Adrenal gland (tissue), 19 donors: ENCODE results near the gene KRTAP4-5. TPM values are rescaled to one million over a fixed set of nuclear protein-coding genes. Genes with fewer than 3 reads are reported as not detected.
"Not testable (repeated sequence)": the region's sequence is repeated elsewhere in the genome, so short reads cannot be mapped to it uniquely, and the experiment has no call there.

Source experiments
- DNase-seq, 7 donors: peaks; one replicate each; pipeline ENCODE4 v3.0.0-alpha.2; 2019 to 2020
- H3K27ac ChIP-seq, 5 donors: fragments of 200-600 bp; sonication (generic) in 4 of 5; 1 replicate in 3 of 5; 2 replicates in 2 of 5; pipeline versions ENCODE4 v1.5.1 to v1.8.0; 2016 to 2020; ENCODE audit warnings: mild to moderate bottlenecking in 1 of 5
- H3K27me3 ChIP-seq: fragments of 200-600 bp; 2 replicates; pipeline ENCODE4 v1.8.0; 2021
- H3K36me3 ChIP-seq, 2 donors: fragments of 200-600 bp; replicated peaks in 1 of 2; 1 replicate in 1 of 2; 2 replicates in 1 of 2; pipeline versions ENCODE4 v1.5.1 to v1.8.0; 2018 to 2022
- H3K4me1 ChIP-seq, 2 donors: fragments of 200-600 bp; replicated peaks in 1 of 2; 1 replicate in 1 of 2; 2 replicates in 1 of 2; pipeline versions ENCODE4 v1.5.1 to v1.8.0; 2018 to 2021
- H3K4me3 ChIP-seq, 4 donors: fragments of 200-600 bp; sonication (generic) in 3 of 4; one replicate each; pipeline ENCODE4 v1.5.1; 2016 to 2018
- H3K9me3 ChIP-seq, 3 donors: fragments of 200-600 bp; sonication (generic) in 1 of 3; replicated peaks in 1 of 3; 1 replicate in 2 of 3; 2 replicates in 1 of 3; pipeline versions ENCODE4 v1.5.1 to v1.8.0; 2016 to 2021
- POLR2A ChIP-seq, 2 donors: fragments of 450-650 bp; IDR thresholded peaks; one replicate each; pipeline ENCODE4 v1.6.1; 2017; ENCODE audit warnings: antibody characterized with exemption in 2 of 2, mild to moderate bottlenecking in 2 of 2, moderate library complexity in 1 of 2
- WGBS, 4 donors: extraction: QIAGEN DNeasy Blood & Tissue Kit in 2 of 4; methylation state at CpG; one replicate each; pipeline versions ENCODE4 v1.1.5 to v1.1.7; 2013 to 2017; 5-methylcytosine and 5-hydroxymethylcytosine counted together
- intact Hi-C, 2 donors: fragments of 100-400 bp; cut with DNase I; formaldehyde crosslinking; loops; one replicate each; pipeline versions ENCODE4 v1.14.1 to v1.15.0; 2022 to 2023
- long read RNA-seq, 10 donors: library from polyadenylated mRNA in 3 of 10; unstranded in 2 of 10; stranded (forward) in 1 of 10; transcript quantifications; one replicate each; pipeline ENCODE4 v2.0.0 and lab custom pipeline, GENCODE V29; 2021 to 2026
- polyA plus RNA-seq, 3 donors: library from polyadenylated mRNA; stranded (reverse); fragments of 200-250 nt in 2 of 3; fragments of 350-450 nt in 1 of 3; fragmentation: Illumina TruSeq in 1 of 3; extraction: RNeasy Lipid Tissue Mini Kit (QIAGEN cat#74804) in 1 of 3; gene quantifications; one replicate each; pipeline ENCODE4 v1.2.3, GENCODE V29; 2013 to 2014
- total RNA-seq, 9 donors: library from RNA; depleted of rRNA in 4 of 9; stranded (reverse); fragments of >200 nt in 4 of 9; fragments of 120-200 nt in 1 of 9; fragmentation: NEBNext Ultra II Directional in 1 of 9; extraction: Animal tissue kit (Norgen Biotek cat#: 25700) in 1 of 9; gene quantifications; one replicate each; pipeline versions ENCODE4 v1.1.0 to v1.2.4, GENCODE V29; 2013 to 2023
- TF ChIP-seq, protein P1 (sequence below), 6 experiments: fragments of 450-650 bp in 4 of 6; fragments of 200-600 bp in 2 of 6; sonication (generic) in 1 of 6; IDR thresholded peaks; 1 replicate in 5 of 6; 2 replicates in 1 of 6; pipeline versions ENCODE4 v1.5.1 to v1.8.0; 2016 to 2021; ENCODE audit warnings: antibody characterized with exemption in 6 of 6, mild to moderate bottlenecking in 2 of 6, moderate library complexity in 1 of 6
- donor health status: healthy with polysubstance abuse.
- donor health status: Bipolar disorder and iron deficiency.
- donor health status: DM: yes; HTN: yes; CAD: no.
- donor health status: DM: no; HTN: no; CAD: no.
- donor health status: DM: no; HTN: no; CAD: no.
- donor health status: DM: yes; HTN: yes; CAD: no.

Gene KRTAP4-5
- not detected for total RNA-seq
- polyA plus RNA-seq = not detected
- long read RNA-seq, donor 1 = 0 reads
- long read RNA-seq, donor 2 = 0 reads
- long read RNA-seq, donor 3 = 0 reads
- long read RNA-seq, donor 4 = 0 reads
- long read RNA-seq, donor 5 = 0 reads
- long read RNA-seq, donor 6 = 0 reads
- long read RNA-seq, donor 7 = 0 reads
- long read RNA-seq, donor 8 = 0 reads
- long read RNA-seq, donor 9 = 0 reads
- long read RNA-seq, donor 10 = 0 reads

DNA sequence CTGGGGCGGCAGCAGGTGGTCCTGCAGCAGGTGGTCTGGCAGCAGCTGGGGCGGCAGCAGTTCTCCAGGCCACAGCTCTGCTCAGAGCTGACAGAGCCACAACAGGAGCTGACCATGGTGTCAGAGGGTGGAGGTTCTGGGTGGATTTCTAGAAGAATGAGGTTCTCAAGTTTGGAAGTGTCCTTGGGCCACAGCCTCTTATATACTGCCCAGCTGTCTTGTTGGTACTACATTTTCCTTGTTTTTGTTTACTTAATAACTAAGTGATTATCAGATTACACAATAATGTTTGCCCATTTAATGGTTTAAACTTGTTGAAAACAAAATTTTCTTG, at the start of gene KRTAP4-5:
Gene KRTAP4-5, minus strand, starts transcription at position 174 of the 334 bp plus-strand sequence. Its CDS starts 58 bp downstream, at position 116.
- H3K9me3 ChIP-seq = no peaks in the 10 kb centered on the region
- intact Hi-C loops = no loop called here
- TF ChIP-seq, protein P1, sequence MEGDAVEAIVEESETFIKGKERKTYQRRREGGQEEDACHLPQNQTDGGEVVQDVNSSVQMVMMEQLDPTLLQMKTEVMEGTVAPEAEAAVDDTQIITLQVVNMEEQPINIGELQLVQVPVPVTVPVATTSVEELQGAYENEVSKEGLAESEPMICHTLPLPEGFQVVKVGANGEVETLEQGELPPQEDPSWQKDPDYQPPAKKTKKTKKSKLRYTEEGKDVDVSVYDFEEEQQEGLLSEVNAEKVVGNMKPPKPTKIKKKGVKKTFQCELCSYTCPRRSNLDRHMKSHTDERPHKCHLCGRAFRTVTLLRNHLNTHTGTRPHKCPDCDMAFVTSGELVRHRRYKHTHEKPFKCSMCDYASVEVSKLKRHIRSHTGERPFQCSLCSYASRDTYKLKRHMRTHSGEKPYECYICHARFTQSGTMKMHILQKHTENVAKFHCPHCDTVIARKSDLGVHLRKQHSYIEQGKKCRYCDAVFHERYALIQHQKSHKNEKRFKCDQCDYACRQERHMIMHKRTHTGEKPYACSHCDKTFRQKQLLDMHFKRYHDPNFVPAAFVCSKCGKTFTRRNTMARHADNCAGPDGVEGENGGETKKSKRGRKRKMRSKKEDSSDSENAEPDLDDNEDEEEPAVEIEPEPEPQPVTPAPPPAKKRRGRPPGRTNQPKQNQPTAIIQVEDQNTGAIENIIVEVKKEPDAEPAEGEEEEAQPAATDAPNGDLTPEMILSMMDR (IDR thresholded peaks at IDR 0.05) = no peak
- TF ChIP-seq POLR2A (IDR thresholded peaks at IDR 0.05) = no peak
- no peak for DNase-seq
- H3K27ac ChIP-seq = no peak within 1 kb of the TSS
- 29 to 90% (median 71%) methylated on average over 1 to 2 of the region's 2 CpGs for WGBS, 4 donors
- no peaks in the 10 kb centered on the region for H3K4me1 ChIP-seq
- no peak within 1 kb of the TSS for H3K4me3 ChIP-seq
- no peaks in the 10 kb centered on the region for H3K36me3 ChIP-seq
- peaks cover 6% of the 10 kb centered on the region for H3K27me3 ChIP-seq

DNA sequence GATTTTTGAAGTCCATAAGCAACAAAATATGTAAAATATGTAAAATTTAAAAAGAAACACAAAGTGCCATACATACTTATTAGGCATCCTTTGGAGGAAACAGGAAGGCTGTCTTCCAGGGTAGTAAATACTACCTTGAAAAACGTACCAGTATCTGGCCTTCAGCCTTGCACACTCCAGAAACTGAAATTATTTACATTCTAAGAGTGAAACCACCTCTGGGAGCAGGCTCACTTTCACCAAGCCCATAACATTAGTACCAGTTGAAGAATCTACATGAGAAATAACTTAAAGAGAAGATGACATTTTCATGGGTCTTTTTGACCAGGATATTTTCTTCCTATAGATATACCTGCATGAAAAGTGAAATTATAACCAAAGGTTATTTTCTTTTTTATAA, 46.4 kb upstream of the KRTAP4-5 start:
- intact Hi-C loops = no loop called here
- no peaks in the 10 kb centered on the region for H3K27me3 ChIP-seq
- H3K27ac ChIP-seq = no peak overlapping the region
- no peak for DNase-seq
- TF ChIP-seq, protein P1 (IDR thresholded peaks at IDR 0.05) = no peak
- no peak for TF ChIP-seq POLR2A (IDR thresholded peaks at IDR 0.05)
- 19 to 35% (median 26%) methylated on average over 1 of the region's 1 CpG for WGBS, 4 donors
- no peak overlapping the region for H3K4me3 ChIP-seq
- H3K9me3 ChIP-seq = no peaks in the 10 kb centered on the region
- no peaks in the 10 kb centered on the region for H3K36me3 ChIP-seq
- H3K4me1 ChIP-seq = no peaks in the 10 kb centered on the region

DNA sequence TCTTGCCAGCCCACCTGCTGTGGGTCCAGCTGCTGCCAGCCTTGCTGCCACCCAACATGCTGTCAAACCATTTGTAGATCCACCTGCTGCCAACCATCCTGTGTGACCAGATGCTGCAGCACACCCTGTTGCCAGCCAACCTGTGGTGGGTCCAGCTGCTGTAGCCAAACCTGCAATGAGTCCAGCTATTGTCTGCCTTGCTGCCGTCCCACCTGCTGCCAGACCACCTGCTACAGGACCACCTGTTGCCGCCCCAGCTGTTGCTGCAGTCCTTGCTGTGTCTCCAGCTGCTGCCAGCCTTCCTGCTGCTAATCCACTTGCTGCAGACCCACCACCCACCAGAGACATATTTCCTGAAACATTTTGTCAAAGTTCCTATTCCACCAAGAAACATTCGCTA, 40.7 kb upstream of the KRTAP4-5 start:
- intact Hi-C loops = no loop called here
- 72 to 85% (median 84%) methylated on average over 2 to 3 of the region's 3 CpGs for WGBS, 4 donors
- no peak for TF ChIP-seq POLR2A (IDR thresholded peaks at IDR 0.05)
- TF ChIP-seq, protein P1 (IDR thresholded peaks at IDR 0.05) = no peak

DNA sequence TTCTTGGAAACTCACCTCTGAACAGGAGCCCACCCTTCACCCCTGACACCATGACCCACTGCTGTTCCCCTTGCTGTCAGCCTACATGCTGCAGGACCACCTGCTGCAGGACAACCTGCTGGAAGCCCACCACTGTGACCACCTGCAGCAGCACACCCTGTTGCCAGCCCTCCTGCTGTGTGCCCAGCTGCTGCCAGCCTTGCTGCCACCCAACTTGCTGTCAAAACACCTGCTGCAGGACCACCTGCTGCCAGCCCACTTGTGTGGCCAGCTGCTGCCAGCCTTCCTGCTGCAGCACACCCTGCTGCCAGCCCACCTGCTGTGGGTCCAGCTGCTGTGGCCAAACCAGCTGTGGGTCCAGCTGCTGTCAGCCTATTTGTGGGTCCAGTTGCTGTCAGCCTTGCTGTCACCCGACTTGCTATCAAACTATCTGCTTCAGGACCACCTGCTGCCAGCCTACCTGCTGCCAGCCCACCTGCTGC, 40.3 kb upstream of the KRTAP4-5 start, which contains the start of gene KRTAP9-1:
Gene KRTAP9-1, plus strand, starts transcription at position 51 of the 482 bp plus-strand sequence. Its CDS starts 0 bp downstream, at position 51.
- intact Hi-C loops, H3K4me1 ChIP-seq: not testable (repeated sequence)

More for the DNA sequence above, 40.7 kb upstream of the KRTAP4-5 start:
- no peaks in the 10 kb centered on the region for H3K27me3 ChIP-seq
- H3K4me1 ChIP-seq = no peaks in the 10 kb centered on the region
- DNase-seq = no peak
- H3K9me3 ChIP-seq = peaks cover 0 to 3% (median 0%) of the 10 kb centered on the region in 3 donors
- no peak overlapping the region for H3K4me3 ChIP-seq
- H3K27ac ChIP-seq = no peak overlapping the region
- H3K36me3 ChIP-seq = no peaks in the 10 kb centered on the region

DNA sequence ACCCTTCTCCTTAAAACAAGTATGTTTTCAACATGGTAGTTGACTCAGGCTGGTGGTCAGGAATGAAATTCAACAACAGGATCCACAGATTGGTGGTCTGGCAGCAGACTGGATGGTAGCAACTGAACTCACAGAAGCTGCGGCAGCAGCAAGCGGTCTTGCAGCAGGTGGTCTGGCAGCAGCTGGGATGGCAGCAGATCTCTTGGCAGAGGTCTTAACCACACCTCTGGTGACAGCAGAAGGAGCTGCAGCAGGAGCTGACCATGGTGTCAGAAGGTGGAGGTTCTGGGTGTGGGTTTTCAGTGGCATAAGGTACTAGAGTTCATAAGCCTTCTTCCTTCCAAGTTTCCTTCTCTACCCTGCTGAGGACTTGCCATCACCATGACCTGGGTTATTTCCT, 37.2 kb upstream of the KRTAP4-5 start:
- intact Hi-C loops = no loop called here
- Histone ChIP-seq H3K4me1 (no peaks in the 10 kb centered on the region), H3K36me3 (no peaks in the 10 kb centered on the region), H3K4me3 (no peak overlapping the region), H3K27me3 (no peaks in the 10 kb centered on the region), H3K9me3 (peaks cover 0 to 8% (median 0%) of the 10 kb centered on the region in 3 donors), H3K27ac (no peak overlapping the region)
- WGBS, 4 donors = 83 to 94% (median 91%) methylated on average over 2 of the region's 2 CpGs; no CpG with 5 or more reads in 1 of the 4 donors
- no peak for TF ChIP-seq POLR2A (IDR thresholded peaks at IDR 0.05)
- TF ChIP-seq, protein P1 (IDR thresholded peaks at IDR 0.05) = no peak
- no peak for DNase-seq

More for the DNA sequence above, 40.3 kb upstream of the KRTAP4-5 start, which contains the start of gene KRTAP9-1:
- 71 to 76% methylated on average over 1 of the region's 1 CpG; no CpG with 5 or more reads in 2 of the 4 donors for WGBS, 4 donors
- not testable (repeated sequence) for DNase-seq, H3K36me3 ChIP-seq, H3K4me3 ChIP-seq, H3K27ac ChIP-seq, H3K27me3 ChIP-seq, H3K9me3 ChIP-seq
